GM10248 (cell line): ENCODE results near the gene ROBO3.

ENCODE experiments used
- CTCF ChIA-PET: fragments of 300-600 bp; sonication (Branson Sonifier 250); formaldehyde crosslinking; extraction: SDS; loops from one replicate; lab custom pipeline; 2021; ENCODE audit warnings: antibody characterized with exemption; lab: Yijun Ruan, JAX
- POLR2A ChIA-PET: fragments of 350-650 bp; sonication (Branson Sonifier 250); formaldehyde crosslinking; extraction: SDS; loops from one replicate; lab custom pipeline; 2020; ENCODE audit warnings: antibody characterized with exemption; lab: Yijun Ruan, JAX
- DNase-seq: peaks from one replicate; pipeline ENCODE4 v3.0.0; 2012; ENCODE audit errors: extremely low spot score
- CTCF ChIP-seq: IDR thresholded peaks from 2 replicates; pipeline ENCODE4 v1.5.1; 2012; ENCODE audit warnings: mild to moderate bottlenecking, low read depth; ENCODE audit errors: extremely low read depth, missing control alignments, control extremely low read depth

ROBO3 gene

DNA sequence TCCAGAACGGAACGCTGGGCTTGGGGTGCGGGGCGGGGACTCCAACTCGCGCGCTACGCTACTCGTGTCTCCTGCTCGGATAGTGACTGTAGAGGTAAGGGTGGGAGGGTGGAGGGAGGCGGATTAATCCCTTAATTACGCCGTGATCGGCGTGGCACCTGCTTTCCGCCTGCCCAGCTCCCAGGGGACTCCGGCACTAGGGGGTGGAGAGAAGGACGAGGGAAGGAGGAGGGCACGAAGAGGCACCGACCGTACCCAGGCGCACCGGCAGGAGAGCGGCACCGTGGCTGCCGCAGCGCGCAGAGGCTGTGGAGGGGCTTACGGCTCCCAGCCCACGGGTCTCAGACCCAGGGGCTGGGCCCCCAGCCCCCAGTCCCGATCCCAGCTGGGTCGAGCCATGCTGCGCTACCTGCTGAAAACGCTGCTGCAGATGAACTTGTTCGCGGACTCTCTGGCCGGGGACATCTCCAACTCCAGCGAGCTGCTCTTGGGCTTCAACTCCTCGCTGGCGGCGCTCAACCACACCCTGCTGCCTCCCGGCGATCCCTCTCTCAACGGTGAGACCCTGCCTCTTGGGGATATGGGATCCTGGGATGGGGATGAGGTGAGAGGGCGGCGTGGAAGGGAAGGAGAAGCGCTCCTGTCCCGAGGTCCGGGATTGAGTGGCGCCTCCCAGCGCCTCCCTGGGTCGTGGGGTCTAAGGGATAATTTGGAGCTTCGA, at the start of gene ROBO3:
Gene ROBO3 (plus strand): TSS at position 252 of the 721 bp plus-strand sequence. CDS start 146 bp downstream, at position 398.
- ChIA-PET POLR2A (no interaction called here), CTCF (interaction anchor here (1.0 to 2.6 kb wide), 13 partner anchors 11 to 461 kb away, joined by 3 to 28 read pairs (median 6); no protein-coding TSS in a partner anchor)
- TF ChIP-seq CTCF = no peak
- no peak for DNase-seq

- no peak for DNase-seq
- ChIA-PET CTCF (interaction anchor here (2.5 kb wide), 1 partner anchor 16 kb away, joined by 6 read pairs; the partner anchor contains the start of gene MSANTD2), POLR2A (no interaction called here)
- TF ChIP-seq CTCF = no peak
Observed at GRCh38 chr11:124817036-124817435, 48.2 kb upstream of the ROBO3 start.

- CTCF ChIA-PET = interaction anchor here (0.7 to 1.8 kb wide), 4 partner anchors 9 to 60 kb away, joined by 3 to 5 read pairs (median 3); partner anchors contain the start of gene ESAM
- POLR2A ChIA-PET = no interaction called here
- no peak for DNase-seq
- no peak for TF ChIP-seq CTCF
Observed at GRCh38 chr11:124821995-124822730, 43.1 kb upstream of the ROBO3 start.

DNA sequence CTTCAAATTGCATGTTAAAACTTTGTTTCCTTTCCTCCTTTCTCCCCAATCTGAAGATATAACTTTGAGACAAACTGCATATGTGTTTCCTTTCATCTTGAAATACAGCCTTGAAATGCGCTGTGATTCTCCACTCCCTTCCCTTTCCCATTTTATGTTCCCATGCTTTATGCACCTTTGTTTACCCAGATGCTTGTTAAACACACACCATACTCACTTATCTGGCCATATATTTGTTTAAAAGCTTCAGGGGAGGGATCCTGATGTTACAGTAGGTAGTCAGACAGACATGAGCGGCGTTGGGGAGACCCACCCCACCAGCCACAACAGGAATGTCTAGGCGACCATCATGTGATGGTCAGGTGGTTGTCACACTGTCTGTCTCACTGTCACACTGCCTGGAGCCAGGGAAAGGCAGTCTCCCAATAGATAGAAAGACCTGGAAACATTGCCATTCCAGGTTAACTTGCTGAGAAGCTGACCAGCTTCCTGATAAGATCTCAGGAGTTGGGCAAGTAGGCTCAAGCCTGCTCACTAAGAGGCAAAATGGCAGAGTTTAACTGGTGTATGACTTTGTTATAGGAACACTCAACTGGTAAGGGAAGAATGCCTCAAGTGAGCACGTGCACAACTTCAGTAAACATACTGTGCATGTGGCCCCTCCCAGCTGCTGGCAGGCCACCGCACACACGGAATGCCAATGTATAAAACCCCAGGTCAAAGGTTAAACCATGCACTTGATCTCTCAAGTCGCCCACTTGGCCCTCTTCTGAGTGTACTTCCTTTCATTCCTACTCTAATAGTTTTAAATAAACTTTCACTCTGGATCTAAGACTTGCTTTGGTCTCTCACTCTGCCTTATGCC, 41.5 kb upstream of the ROBO3 start:
- POLR2A ChIA-PET = no interaction called here
- no peak for TF ChIP-seq CTCF
- DNase-seq = no peak
- CTCF ChIA-PET = interaction anchor here (1.3 to 1.4 kb wide), 2 partner anchors 16 to 30 kb away, joined by 3 read pairs; no protein-coding TSS in a partner anchor

DNA sequence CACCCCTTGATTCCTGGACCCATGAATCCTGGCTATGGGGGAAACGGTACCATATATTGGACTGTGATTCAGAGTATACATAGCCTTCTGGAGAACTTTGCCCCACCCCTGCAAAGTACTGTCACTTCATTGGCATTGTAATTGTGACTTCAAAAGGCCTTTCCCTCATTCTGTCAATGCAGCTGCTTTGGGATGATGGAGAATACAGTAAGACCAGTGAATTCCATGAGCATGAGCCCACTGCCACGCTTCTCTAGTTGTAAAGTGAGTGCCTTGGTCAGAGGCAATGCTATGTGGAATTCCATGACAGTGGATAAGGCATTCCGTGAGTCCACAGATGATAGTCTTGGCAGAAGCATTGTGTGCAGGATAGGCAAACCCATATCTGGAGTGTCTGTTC, 39.4 kb upstream of the ROBO3 start:
- CTCF ChIA-PET = interaction anchor here (1.0 kb wide), 1 partner anchor 11 kb away, joined by 3 read pairs; no protein-coding TSS in a partner anchor
- POLR2A ChIA-PET = no interaction called here
- no peak for DNase-seq
- no peak for TF ChIP-seq CTCF

GRCh38 chr11:124829986-124830385, 35.2 kb upstream of the ROBO3 start:
- no peak for TF ChIP-seq CTCF
- CTCF ChIA-PET = no interaction called here
- POLR2A ChIA-PET = no interaction called here
- DNase-seq = no peak
